HepG2 (cell line): ENCODE results near the gene PSMG4. TPM values are rescaled to one million over a fixed set of nuclear protein-coding genes. Genes with fewer than 3 reads are reported as not detected.
A peak's percentile ranks its signal among the peaks of the same experiment; 100 is the strongest.

ENCODE experiments used
- AGO1 ChIP-seq: fragments of 200-400 bp; formaldehyde crosslinking; IDR thresholded peaks from 2 replicates; pipeline ENCODE4 v1.6.1; 2017; ENCODE audit warnings: mild to moderate bottlenecking, low read depth, low read length, moderate library complexity; ENCODE audit not compliant: poor library complexity, severe bottlenecking
- AHR ChIP-seq: IDR thresholded peaks from 2 replicates; pipeline ENCODE4 v1.6.1; 2018; ENCODE audit warnings: missing genetic modification reagents, missing compliant biosample characterization
- ATRX ChIP-seq: sonication (generic); formaldehyde crosslinking; IDR thresholded peaks from 2 replicates; pipeline ENCODE4 v1.4.0; 2020; ENCODE audit warnings: missing genetic modification reagents, borderline replicate concordance
- BORCS8-MEF2B ChIP-seq: sonication (generic); formaldehyde crosslinking; IDR thresholded peaks from 2 replicates; pipeline ENCODE4 v1.8.0; 2022; ENCODE audit warnings: mild to moderate bottlenecking, missing genetic modification reagents
- CENPX ChIP-seq: sonication (generic); formaldehyde crosslinking; IDR thresholded peaks from 2 replicates; pipeline ENCODE4 v1.9.0; 2021; ENCODE audit warnings: mild to moderate bottlenecking, missing genetic modification reagents, moderate library complexity
- CHD4 ChIP-seq: fragments of 200-600 bp; sonication (generic); IDR thresholded peaks from 2 replicates; pipeline ENCODE4 v1.7.0; 2017; ENCODE audit warnings: mild to moderate bottlenecking, low read length, borderline replicate concordance
- HDAC1 ChIP-seq: sonication (generic); formaldehyde crosslinking; IDR thresholded peaks from 2 replicates; pipeline ENCODE4 v1.5.1; 2020; ENCODE audit warnings: mild to moderate bottlenecking, missing genetic modification reagents
- HMGA1 ChIP-seq: sonication (generic); formaldehyde crosslinking; conservative IDR thresholded peaks from 2 replicates; pipeline ENCODE4 v1.4.0; 2020; ENCODE audit warnings: missing genetic modification reagents
- JUND ChIP-seq: sonication (generic); formaldehyde crosslinking; IDR thresholded peaks from 2 replicates; pipeline ENCODE4 v1.8.0; 2022; ENCODE audit warnings: mild to moderate bottlenecking, missing genetic modification reagents
- NFE2 ChIP-seq: sonication (generic); formaldehyde crosslinking; IDR thresholded peaks from 2 replicates; pipeline ENCODE4 v1.4.0; 2020; ENCODE audit warnings: missing genetic modification reagents
- RFX1 ChIP-seq: fragments of 450-650 bp; IDR thresholded peaks from 2 replicates; pipeline ENCODE4 v1.6.1; 2017
- RFX5 ChIP-seq: IDR thresholded peaks from 2 replicates; pipeline ENCODE4 v1.6.1; 2011; ENCODE audit warnings: low read depth, low read length, improper control_type of control experiment
- SIN3B ChIP-seq: fragments of 150-350 bp; IDR thresholded peaks from 2 replicates; pipeline ENCODE4 v1.6.1; 2014; ENCODE audit warnings: low read length
- SRSF9 ChIP-seq: fragments of 200-400 bp; formaldehyde crosslinking; IDR thresholded peaks from 2 replicates; pipeline ENCODE4 v1.6.1; 2018; ENCODE audit warnings: borderline replicate concordance, mild to moderate bottlenecking, low read depth, low read length; ENCODE audit not compliant: insufficient read depth, poor library complexity, severe bottlenecking
- TP53 ChIP-seq: sonication (generic); formaldehyde crosslinking; conservative IDR thresholded peaks from 2 replicates; pipeline ENCODE4 v1.4.0; 2020; ENCODE audit warnings: missing genetic modification reagents
- TSC22D2 ChIP-seq: sonication (generic); formaldehyde crosslinking; IDR thresholded peaks from 2 replicates; pipeline ENCODE4 v1.5.1; 2020; ENCODE audit warnings: missing genetic modification reagents, mild to moderate bottlenecking, borderline replicate concordance
- ZEB1 ChIP-seq: IDR thresholded peaks from 2 replicates; pipeline ENCODE4 v1.6.1; 2012; ENCODE audit warnings: mild to moderate bottlenecking, low read depth, inconsistent platforms; ENCODE audit not compliant: insufficient replicate concordance
- ZNF180 ChIP-seq: sonication (generic); formaldehyde crosslinking; IDR thresholded peaks from 2 replicates; pipeline ENCODE4 v1.4.0; 2020; ENCODE audit warnings: low read depth, missing genetic modification reagents, borderline replicate concordance
- ZNF224 ChIP-seq: sonication (generic); formaldehyde crosslinking; IDR thresholded peaks from 2 replicates; pipeline ENCODE4 v1.5.0; 2020; ENCODE audit warnings: mild to moderate bottlenecking, missing genetic modification reagents
- ZNF24 ChIP-seq: fragments of 450-650 bp; IDR thresholded peaks from 2 replicates; pipeline ENCODE4 v1.6.1; 2017; ENCODE audit warnings: antibody characterized with exemption, mild to moderate bottlenecking
- ZNF564 ChIP-seq: sonication (generic); formaldehyde crosslinking; IDR thresholded peaks from 2 replicates; pipeline ENCODE4 v1.8.1; 2023; ENCODE audit warnings: mild to moderate bottlenecking, missing genetic modification reagents
- ZNF761 ChIP-seq: sonication (generic); formaldehyde crosslinking; conservative IDR thresholded peaks from 2 replicates; pipeline ENCODE4 v1.4.0; 2020; ENCODE audit warnings: mild to moderate bottlenecking, missing genetic modification reagents
- ZNF883 ChIP-seq: sonication (generic); formaldehyde crosslinking; IDR thresholded peaks from 2 replicates; pipeline ENCODE4 v1.5.1; 2020; ENCODE audit warnings: mild to moderate bottlenecking, missing genetic modification reagents; ENCODE audit errors: not compliant biosample characterization
- ZSCAN22 ChIP-seq: sonication (generic); formaldehyde crosslinking; IDR thresholded peaks from 2 replicates; pipeline ENCODE4 v1.4.0; 2020; ENCODE audit warnings: mild to moderate bottlenecking, missing genetic modification reagents
- polyA plus RNA-seq, 8 experiments: library from polyadenylated mRNA; depleted of rRNA in 3 of 8; stranded (reverse) in 7 of 8; unstranded in 1 of 8; fragments of >200 nt; fragmentation: Illumina TruSeq in 4 of 8; extraction: Trizol in 4 of 8; gene quantifications; 2 replicates each; pipeline versions ENCODE4 v1.2.1 to v1.2.3, GENCODE V29; 2011 to 2016; ENCODE audit warnings: low read depth in 4 of 8, missing spikeins in 1 of 8, mixed read lengths in 1 of 8; ENCODE audit not compliant: insufficient read depth in 1 of 8
- total RNA-seq, 5 experiments: library from RNA; depleted of rRNA; stranded (reverse); fragments of >200 nt; fragmentation: Illumina TruSeq; extraction: Trizol; gene quantifications; 2 replicates each; pipeline ENCODE4 v1.2.3, GENCODE V29; 2016; ENCODE audit warnings: low read depth in 1 of 5
- TF ChIP-seq, protein P1 (sequence below): sonication (generic); formaldehyde crosslinking; IDR thresholded peaks from 2 replicates; pipeline ENCODE4 v1.5.0; 2020; ENCODE audit warnings: missing genetic modification reagents
- TF ChIP-seq, protein P2 (sequence below): sonication (generic); formaldehyde crosslinking; IDR thresholded peaks from 2 replicates; pipeline ENCODE4 v1.5.1; 2020; ENCODE audit warnings: missing genetic modification reagents, mild to moderate bottlenecking, borderline replicate concordance
- TF ChIP-seq, protein P3 (sequence below): sonication (generic); formaldehyde crosslinking; IDR thresholded peaks from 2 replicates; pipeline ENCODE4 v1.9.0; 2022; ENCODE audit warnings: low read depth, missing genetic modification reagents

The PSMG4 gene
- total and polyA plus RNA-seq, 2 of the 13 experiments (the other 11 are each of a cell fraction or from before 2014, with no cell fraction given), result 28.5 to 32.8 TPM

DNA sequence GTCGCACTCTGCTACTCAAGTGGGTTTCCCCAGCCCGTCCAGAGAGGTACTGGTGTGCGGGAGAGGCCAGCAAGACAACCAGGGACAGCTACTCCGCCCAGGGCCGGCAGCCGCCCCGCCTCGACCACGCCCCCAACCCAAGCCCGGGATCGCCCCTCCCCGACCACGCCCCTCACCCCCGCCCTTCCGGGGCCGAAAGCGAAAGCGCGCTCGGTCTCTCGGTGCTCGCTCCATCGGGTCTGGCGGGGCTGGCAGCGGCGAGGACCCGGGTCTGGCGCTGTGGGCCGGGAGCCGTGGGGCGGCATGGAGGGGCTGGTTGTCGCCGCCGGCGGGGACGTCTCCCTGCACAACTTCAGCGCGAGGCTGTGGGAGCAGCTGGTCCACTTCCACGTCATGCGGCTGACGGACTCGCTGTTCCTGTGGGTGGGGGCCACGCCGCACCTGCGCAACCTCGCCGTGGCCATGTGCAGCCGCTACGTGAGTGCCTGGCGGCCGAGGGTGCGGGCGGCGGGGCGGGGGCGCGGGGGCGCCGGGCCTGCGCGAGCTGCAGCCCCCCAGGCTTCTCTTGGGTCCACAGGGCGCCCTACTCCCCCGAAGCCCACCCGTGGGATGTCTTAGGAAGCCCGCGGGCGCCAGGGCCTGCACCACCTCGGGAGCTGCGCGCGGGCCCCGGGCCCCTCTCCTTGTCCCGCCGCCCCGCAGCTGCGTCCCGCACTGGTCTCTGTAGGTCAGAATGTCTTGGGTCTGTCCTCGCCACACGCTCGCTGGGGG is at the start of gene PSMG4 (continued):
- peak; percentile 81 for TF ChIP-seq ZSCAN22 (CRISPR knock-in tag)
- peak; percentile 94 for TF ChIP-seq BORCS8-MEF2B
- no peak for TF ChIP-seq SIN3B
- TF ChIP-seq, protein P1, sequence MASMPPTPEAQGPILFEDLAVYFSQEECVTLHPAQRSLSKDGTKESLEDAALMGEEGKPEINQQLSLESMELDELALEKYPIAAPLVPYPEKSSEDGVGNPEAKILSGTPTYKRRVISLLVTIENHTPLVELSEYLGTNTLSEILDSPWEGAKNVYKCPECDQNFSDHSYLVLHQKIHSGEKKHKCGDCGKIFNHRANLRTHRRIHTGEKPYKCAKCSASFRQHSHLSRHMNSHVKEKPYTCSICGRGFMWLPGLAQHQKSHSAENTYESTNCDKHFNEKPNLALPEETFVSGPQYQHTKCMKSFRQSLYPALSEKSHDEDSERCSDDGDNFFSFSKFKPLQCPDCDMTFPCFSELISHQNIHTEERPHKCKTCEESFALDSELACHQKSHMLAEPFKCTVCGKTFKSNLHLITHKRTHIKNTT, result no peak
- peak; percentile 98 for TF ChIP-seq ZNF761
- no peak for TF ChIP-seq RFX5
- peak; percentile 60; the same call in 1 of the 2 replicates for TF ChIP-seq TP53 (CRISPR knock-in tag)
- TF ChIP-seq, protein P2, sequence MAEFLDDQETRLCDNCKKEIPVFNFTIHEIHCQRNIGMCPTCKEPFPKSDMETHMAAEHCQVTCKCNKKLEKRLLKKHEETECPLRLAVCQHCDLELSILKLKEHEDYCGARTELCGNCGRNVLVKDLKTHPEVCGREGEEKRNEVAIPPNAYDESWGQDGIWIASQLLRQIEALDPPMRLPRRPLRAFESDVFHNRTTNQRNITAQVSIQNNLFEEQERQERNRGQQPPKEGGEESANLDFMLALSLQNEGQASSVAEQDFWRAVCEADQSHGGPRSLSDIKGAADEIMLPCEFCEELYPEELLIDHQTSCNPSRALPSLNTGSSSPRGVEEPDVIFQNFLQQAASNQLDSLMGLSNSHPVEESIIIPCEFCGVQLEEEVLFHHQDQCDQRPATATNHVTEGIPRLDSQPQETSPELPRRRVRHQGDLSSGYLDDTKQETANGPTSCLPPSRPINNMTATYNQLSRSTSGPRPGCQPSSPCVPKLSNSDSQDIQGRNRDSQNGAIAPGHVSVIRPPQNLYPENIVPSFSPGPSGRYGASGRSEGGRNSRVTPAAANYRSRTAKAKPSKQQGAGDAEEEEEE (CRISPR knock-in tag), result 0 out of 2 replicates have a peak, but pooled peaks have one; percentile 25
- TF ChIP-seq ZNF564 (CRISPR knock-in tag), result no peak; the same call in none of the 2 replicates
- no peak for TF ChIP-seq ZNF224
- TF ChIP-seq ZNF883, result no peak
- peak; percentile 70; the same call in 1 of the 2 replicates for TF ChIP-seq TSC22D2
- no peak for TF ChIP-seq CHD4
- no peak for TF ChIP-seq RFX1
- TF ChIP-seq, protein P3, sequence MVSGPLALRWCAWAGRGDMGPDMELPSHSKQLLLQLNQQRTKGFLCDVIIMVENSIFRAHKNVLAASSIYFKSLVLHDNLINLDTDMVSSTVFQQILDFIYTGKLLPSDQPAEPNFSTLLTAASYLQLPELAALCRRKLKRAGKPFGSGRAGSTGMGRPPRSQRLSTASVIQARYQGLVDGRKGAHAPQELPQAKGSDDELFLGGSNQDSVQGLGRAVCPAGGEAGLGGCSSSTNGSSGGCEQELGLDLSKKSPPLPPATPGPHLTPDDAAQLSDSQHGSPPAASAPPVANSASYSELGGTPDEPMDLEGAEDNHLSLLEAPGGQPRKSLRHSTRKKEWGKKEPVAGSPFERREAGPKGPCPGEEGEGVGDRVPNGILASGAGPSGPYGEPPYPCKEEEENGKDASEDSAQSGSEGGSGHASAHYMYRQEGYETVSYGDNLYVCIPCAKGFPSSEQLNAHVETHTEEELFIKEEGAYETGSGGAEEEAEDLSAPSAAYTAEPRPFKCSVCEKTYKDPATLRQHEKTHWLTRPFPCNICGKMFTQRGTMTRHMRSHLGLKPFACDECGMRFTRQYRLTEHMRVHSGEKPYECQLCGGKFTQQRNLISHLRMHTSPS, result peak; percentile 60; the same call in 1 of the 2 replicates
- TF ChIP-seq HDAC1 (CRISPR knock-in tag), result peak; percentile 91
- no peak for TF ChIP-seq CENPX
- TF ChIP-seq HMGA1 (CRISPR knock-in tag), result no peak
- TF ChIP-seq JUND (CRISPR knock-in tag), result 0 out of 2 replicates have a peak, but pooled peaks have one; percentile 20
- no peak for TF ChIP-seq SRSF9
- TF ChIP-seq ZEB1, result no peak
- TF ChIP-seq NFE2 (CRISPR knock-in tag), result no peak
- peak; percentile 47 for TF ChIP-seq AGO1
- no peak for TF ChIP-seq ATRX (CRISPR knock-in tag)
- TF ChIP-seq ZNF24, result no peak
- no peak; the same call in 1 of the 2 replicates for TF ChIP-seq ZNF180 (CRISPR knock-in tag)
- peak; percentile 94; the same call in 1 of the 2 replicates for TF ChIP-seq AHR
